Osteoblast (primary cell): ENCODE data around the gene MB21D2. TPM values are rescaled to one million over a fixed set of nuclear protein-coding genes. Genes with fewer than 3 reads are reported as not detected.
"Not testable (repeated sequence)": the region's sequence is repeated elsewhere in the genome, so short reads cannot be mapped to it uniquely, and the experiment has no call there.

Experiments used
- DNase-seq: peaks from one replicate; pipeline ENCODE4 v3.0.0; 2011; ENCODE audit warnings: low spot score, mixed read lengths; ENCODE audit not compliant: insufficient read length; ENCODE audit errors: missing footprints
- H2AFZ ChIP-seq: 2 replicates; pipeline ENCODE4 v1.6.0; 2011; ENCODE audit warnings: mild to moderate bottlenecking, low read length
- H3K27ac ChIP-seq: 2 replicates; pipeline ENCODE4 v1.5.1; 2011; ENCODE audit warnings: mild to moderate bottlenecking, low read depth, low read length, moderate library complexity
- H3K27me3 ChIP-seq: 2 replicates; pipeline ENCODE4 v1.6.0; 2012; ENCODE audit warnings: mild to moderate bottlenecking, control low read depth, inconsistent platforms, low read length, moderate library complexity; ENCODE audit not compliant: insufficient read depth
- H3K36me3 ChIP-seq: 2 replicates; pipeline ENCODE4 v1.5.1; 2011; ENCODE audit warnings: mild to moderate bottlenecking, low read length, control low read depth, moderate library complexity; ENCODE audit not compliant: insufficient read depth
- H3K4me1 ChIP-seq: 2 replicates; pipeline ENCODE4 v1.5.1; 2011; ENCODE audit warnings: mild to moderate bottlenecking, low read length, control low read depth, moderate library complexity; ENCODE audit not compliant: insufficient read depth
- H3K4me2 ChIP-seq: 2 replicates; pipeline ENCODE4 v1.6.0; 2011; ENCODE audit warnings: mild to moderate bottlenecking, low read length; ENCODE audit not compliant: insufficient read depth
- H3K4me3 ChIP-seq: fragments of 200-600 bp; sonication (generic); 3 replicates; pipeline ENCODE4 v1.5.1; 2012; ENCODE audit warnings: mild to moderate bottlenecking, low read length, inconsistent platforms; ENCODE audit not compliant: insufficient read depth
- H3K79me2 ChIP-seq: 2 replicates; pipeline ENCODE4 v1.6.0; 2012; ENCODE audit warnings: mild to moderate bottlenecking, low read length, control low read depth, inconsistent platforms; ENCODE audit not compliant: insufficient read depth
- H3K9me3 ChIP-seq: 2 replicates; pipeline ENCODE4 v1.5.1; 2011; ENCODE audit warnings: low read depth, low read length, control low read depth
- H4K20me1 ChIP-seq: 2 replicates; pipeline ENCODE4 v1.6.0; 2012; ENCODE audit warnings: mild to moderate bottlenecking, low read length, control low read depth; ENCODE audit not compliant: insufficient read depth
- total RNA-seq: library from RNA; depleted of rRNA; stranded (reverse); fragments of >200 nt; gene quantifications from 2 replicates; pipeline ENCODE4 v1.2.3, GENCODE V29; 2012
- TF ChIP-seq, protein P1 (sequence below): IDR thresholded peaks from 2 replicates; pipeline ENCODE4 v1.5.1; 2011; ENCODE audit warnings: mild to moderate bottlenecking, low read depth, low read length, moderate library complexity; ENCODE audit errors: extremely low read depth

Gene MB21D2
- total RNA-seq, 1 donor = 6.5 TPM

DNA sequence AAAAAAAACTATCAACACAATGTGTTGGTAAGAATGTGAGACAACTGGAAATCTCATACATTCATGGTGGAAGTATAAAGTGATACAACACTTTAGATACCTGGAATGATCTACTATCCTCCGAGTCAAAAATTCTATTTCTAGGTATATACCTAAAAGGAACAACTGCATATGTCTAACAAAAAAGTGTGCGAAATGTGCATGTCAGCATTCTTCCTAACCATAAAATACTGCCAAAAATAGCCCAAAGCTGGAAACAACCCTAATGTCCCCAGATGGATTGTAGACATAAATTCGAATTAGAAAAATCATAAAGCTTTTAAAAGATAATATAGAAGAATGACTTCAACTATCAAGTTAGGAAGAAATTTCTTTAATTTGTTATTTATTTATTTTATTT is 139.1 kb downstream of the MB21D2 start:
- no peak overlapping the region for H2AFZ ChIP-seq
- no peaks in the 10 kb centered on the region for H3K4me1 ChIP-seq
- no peak overlapping the region for H3K4me2 ChIP-seq
- H3K27ac ChIP-seq = no peak overlapping the region
- H3K36me3 ChIP-seq = no peaks in the 10 kb centered on the region
- no peaks in the 10 kb centered on the region for H4K20me1 ChIP-seq
- H3K27me3 ChIP-seq = no peaks in the 10 kb centered on the region
- H3K4me3 ChIP-seq = no peak overlapping the region
- DNase-seq = no peak
- TF ChIP-seq, protein P1, sequence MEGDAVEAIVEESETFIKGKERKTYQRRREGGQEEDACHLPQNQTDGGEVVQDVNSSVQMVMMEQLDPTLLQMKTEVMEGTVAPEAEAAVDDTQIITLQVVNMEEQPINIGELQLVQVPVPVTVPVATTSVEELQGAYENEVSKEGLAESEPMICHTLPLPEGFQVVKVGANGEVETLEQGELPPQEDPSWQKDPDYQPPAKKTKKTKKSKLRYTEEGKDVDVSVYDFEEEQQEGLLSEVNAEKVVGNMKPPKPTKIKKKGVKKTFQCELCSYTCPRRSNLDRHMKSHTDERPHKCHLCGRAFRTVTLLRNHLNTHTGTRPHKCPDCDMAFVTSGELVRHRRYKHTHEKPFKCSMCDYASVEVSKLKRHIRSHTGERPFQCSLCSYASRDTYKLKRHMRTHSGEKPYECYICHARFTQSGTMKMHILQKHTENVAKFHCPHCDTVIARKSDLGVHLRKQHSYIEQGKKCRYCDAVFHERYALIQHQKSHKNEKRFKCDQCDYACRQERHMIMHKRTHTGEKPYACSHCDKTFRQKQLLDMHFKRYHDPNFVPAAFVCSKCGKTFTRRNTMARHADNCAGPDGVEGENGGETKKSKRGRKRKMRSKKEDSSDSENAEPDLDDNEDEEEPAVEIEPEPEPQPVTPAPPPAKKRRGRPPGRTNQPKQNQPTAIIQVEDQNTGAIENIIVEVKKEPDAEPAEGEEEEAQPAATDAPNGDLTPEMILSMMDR = no peak
- H3K79me2 ChIP-seq = no peaks in the 10 kb centered on the region
- H3K9me3 ChIP-seq = no peaks in the 10 kb centered on the region

DNA sequence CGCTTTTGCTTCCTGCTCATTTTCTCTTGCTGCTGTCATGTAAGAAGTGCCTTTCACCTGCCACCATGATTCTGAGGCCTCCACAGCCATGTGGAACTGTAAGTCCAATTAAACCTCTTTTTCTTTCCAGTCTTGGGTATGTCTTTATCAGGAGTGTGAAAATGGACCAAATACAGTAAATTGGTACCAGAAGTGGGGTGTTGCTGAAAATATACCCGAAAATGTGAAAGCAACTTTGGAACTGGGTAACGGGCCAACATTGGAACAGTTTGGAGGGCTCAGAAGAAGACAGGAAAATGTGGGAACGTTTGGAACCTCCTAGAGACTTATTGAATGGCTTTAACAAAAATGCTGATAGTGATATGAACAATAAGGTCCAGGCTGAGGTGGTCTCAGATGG is 143.3 kb downstream of the MB21D2 start:
- H3K79me2 ChIP-seq, H3K4me2 ChIP-seq, H3K36me3 ChIP-seq, H3K27me3 ChIP-seq, H3K9me3 ChIP-seq, DNase-seq, H2AFZ ChIP-seq, H3K4me3 ChIP-seq, H4K20me1 ChIP-seq, H3K4me1 ChIP-seq, H3K27ac ChIP-seq: not testable (repeated sequence)

DNA sequence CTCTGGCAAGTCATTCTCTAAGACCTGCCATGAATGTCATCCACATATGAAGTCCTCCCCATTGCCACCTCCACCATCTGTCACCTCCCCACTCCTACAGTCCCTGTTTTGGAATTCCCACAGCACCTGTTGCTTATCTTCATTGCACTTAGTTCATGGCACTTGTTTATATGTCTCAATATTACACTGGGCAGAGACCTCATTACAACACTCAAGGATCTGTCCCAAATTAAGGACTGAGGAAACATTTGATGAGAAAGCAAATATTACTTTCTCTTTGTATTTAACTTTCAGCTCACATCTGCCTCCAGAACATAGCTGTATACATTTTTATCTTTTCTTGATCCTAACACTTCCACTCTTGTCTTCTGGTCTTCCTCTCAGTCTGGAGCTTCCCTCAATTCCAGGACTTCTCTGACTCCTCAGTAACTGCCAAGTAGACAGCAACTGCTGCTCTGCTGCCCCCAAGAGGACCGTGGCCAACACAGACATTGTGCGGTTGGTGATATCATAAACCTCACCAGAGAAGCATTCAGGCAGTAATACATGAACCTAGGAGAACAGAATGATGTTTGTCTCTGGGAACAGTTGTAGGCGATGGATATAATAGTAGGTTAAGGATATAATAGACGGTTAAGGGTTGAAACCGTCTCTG is 145.3 kb downstream of the MB21D2 start:
- Histone ChIP-seq H3K9me3 (no peaks in the 10 kb centered on the region), H4K20me1 (no peaks in the 10 kb centered on the region), H2AFZ (no peak overlapping the region), H3K27me3 (no peaks in the 10 kb centered on the region), H3K4me3 (no peak overlapping the region), H3K27ac (no peak overlapping the region), H3K36me3 (no peaks in the 10 kb centered on the region), H3K79me2 (no peaks in the 10 kb centered on the region), H3K4me1 (no peaks in the 10 kb centered on the region), H3K4me2 (no peak overlapping the region)
- peak; percentile 85 for DNase-seq
- TF ChIP-seq, protein P1 = peak; percentile 55

DNA sequence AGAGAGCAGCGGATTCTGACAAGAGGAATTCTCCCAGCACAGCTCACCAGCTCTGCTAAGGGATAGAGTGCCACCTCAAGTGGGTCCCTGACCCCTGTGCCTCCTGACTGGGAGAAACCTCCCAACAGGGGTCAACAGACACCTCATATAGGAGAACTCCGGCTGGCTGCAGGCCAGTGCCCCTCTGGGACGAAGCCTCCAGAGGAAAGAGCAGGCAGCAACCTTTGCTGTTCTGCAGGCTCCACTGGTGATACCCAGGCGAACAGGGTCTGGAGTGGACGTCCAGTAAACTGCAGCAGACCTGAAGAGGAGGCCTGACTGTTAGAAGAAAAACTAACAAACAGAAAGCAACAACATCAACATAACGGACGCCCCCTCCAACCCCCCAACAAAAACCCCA is 159.0 kb downstream of the MB21D2 start:
- Histone ChIP-seq H2AFZ (no peak overlapping the region), H3K79me2 (no peaks in the 10 kb centered on the region), H3K36me3 (no peaks in the 10 kb centered on the region), H3K4me1 (no peaks in the 10 kb centered on the region), H3K27ac (no peak overlapping the region), H4K20me1 (no peaks in the 10 kb centered on the region), H3K9me3 (no peaks in the 10 kb centered on the region), H3K4me2 (no peak overlapping the region), H3K4me3 (no peak overlapping the region), H3K27me3 (no peaks in the 10 kb centered on the region)
- no peak for DNase-seq
- TF ChIP-seq, protein P1 = no peak
